ENCODE data around the gene AATF. TPM values are rescaled to one million over a fixed set of nuclear protein-coding genes. Genes with fewer than 3 reads are reported as not detected.

The AATF gene
- total and polyA plus RNA-seq, 2 donors (not counting 1 experiment from before 2014, with no cell fraction given) = 23.9 to 54.8 TPM

DNA sequence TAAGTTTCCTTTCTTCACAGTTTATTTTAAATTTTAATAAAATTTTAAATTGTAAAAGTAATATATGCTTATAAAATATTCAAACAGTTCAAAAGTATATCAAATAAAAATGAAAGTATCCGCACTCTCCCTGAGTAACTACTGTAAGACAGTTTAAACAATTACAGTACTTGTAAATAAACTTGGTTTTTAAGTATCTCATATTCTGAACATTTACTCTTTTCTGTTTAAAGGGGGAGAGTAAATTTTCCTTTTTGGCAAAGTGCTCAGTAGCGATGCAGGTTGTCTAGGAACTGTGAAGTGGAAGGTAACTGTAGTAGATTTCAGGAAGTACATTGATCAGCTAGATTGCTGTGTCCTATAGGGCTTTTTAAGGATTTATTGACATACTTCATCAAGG is 28.8 kb downstream of the AATF start:
- Histone ChIP-seq H2AFZ (ENCODE audit: insufficient read depth, low read depth, low read length, poor library complexity, severe bottlenecking) (no peak overlapping the region), H3K4me2 (replicated peaks; ENCODE audit: low read depth, low read length, poor library complexity, severe bottlenecking) (no peak overlapping the region), H3K79me2 (ENCODE audit: control insufficient read depth, insufficient read depth, low read length) (peaks cover 47% of the 10 kb centered on the region), H3K27me3 (replicated peaks in 1 of 4; ENCODE audit: control extremely low read depth in 1 of 4, control insufficient read depth in 3 of 4, insufficient read depth in 4 of 4, low read length in 3 of 4) (no peaks in the 10 kb centered on the region), H3K9me3 (ENCODE audit: control extremely low read depth in 1 of 3, control insufficient read depth in 2 of 3, insufficient read depth in 1 of 3, low read length in 2 of 3) (no peaks in the 10 kb centered on the region), H3K27ac (ENCODE audit: low read length in 2 of 2) (no peak overlapping the region), H3K4me3 (ENCODE audit: control extremely low read depth in 1 of 5, extremely low read depth in 1 of 5, insufficient read depth in 1 of 5, low read depth in 2 of 5, low read length in 4 of 5) (no peak overlapping the region), H3K4me1 (ENCODE audit: control insufficient read depth in 2 of 2, insufficient read depth in 2 of 2, low read length in 2 of 2) (peaks cover 6% of the 10 kb centered on the region in 2 donors), H4K20me1 (ENCODE audit: control insufficient read depth, insufficient read depth, low read length, poor library complexity, severe bottlenecking) (peaks cover 28% of the 10 kb centered on the region), H3K36me3 (replicated peaks in 1 of 2; ENCODE audit: control extremely low read depth in 1 of 2, control insufficient read depth in 1 of 2, extremely low read depth in 1 of 2, insufficient read depth in 2 of 2, low read length in 1 of 2) (no peaks in the 10 kb centered on the region), H3K9ac (ENCODE audit: low read length) (no peak overlapping the region)
- Mint-ChIP-seq H3K9me3 (ENCODE audit: insufficient read depth) (no peaks in the 10 kb centered on the region), H3K27ac (no peak overlapping the region), H3K4me3 (no peak overlapping the region), H3K27me3 (no peaks in the 10 kb centered on the region), H3K4me1 (peaks cover 54% of the 10 kb centered on the region)
- WGBS (ENCODE audit: insufficient coverage) = no CpG with 5 or more reads among the region's 2 CpGs
- intact Hi-C loops (cut with micrococcal nuclease) = no loop called here
- ATAC-seq (ENCODE audit: low read depth) = no peak
- ChIA-PET CTCF (no interaction called here), POLR2A (no interaction called here)
- DNase-seq = no peak
- TF ChIP-seq EZH2 (IDR thresholded peaks at IDR 0.05; ENCODE audit: borderline replicate concordance, insufficient read depth, low read depth, low read length, poor library complexity, severe bottlenecking) = no peak
- TF ChIP-seq, protein P1, sequence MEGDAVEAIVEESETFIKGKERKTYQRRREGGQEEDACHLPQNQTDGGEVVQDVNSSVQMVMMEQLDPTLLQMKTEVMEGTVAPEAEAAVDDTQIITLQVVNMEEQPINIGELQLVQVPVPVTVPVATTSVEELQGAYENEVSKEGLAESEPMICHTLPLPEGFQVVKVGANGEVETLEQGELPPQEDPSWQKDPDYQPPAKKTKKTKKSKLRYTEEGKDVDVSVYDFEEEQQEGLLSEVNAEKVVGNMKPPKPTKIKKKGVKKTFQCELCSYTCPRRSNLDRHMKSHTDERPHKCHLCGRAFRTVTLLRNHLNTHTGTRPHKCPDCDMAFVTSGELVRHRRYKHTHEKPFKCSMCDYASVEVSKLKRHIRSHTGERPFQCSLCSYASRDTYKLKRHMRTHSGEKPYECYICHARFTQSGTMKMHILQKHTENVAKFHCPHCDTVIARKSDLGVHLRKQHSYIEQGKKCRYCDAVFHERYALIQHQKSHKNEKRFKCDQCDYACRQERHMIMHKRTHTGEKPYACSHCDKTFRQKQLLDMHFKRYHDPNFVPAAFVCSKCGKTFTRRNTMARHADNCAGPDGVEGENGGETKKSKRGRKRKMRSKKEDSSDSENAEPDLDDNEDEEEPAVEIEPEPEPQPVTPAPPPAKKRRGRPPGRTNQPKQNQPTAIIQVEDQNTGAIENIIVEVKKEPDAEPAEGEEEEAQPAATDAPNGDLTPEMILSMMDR (IDR thresholded peaks at IDR 0.05) = no peak

DNA sequence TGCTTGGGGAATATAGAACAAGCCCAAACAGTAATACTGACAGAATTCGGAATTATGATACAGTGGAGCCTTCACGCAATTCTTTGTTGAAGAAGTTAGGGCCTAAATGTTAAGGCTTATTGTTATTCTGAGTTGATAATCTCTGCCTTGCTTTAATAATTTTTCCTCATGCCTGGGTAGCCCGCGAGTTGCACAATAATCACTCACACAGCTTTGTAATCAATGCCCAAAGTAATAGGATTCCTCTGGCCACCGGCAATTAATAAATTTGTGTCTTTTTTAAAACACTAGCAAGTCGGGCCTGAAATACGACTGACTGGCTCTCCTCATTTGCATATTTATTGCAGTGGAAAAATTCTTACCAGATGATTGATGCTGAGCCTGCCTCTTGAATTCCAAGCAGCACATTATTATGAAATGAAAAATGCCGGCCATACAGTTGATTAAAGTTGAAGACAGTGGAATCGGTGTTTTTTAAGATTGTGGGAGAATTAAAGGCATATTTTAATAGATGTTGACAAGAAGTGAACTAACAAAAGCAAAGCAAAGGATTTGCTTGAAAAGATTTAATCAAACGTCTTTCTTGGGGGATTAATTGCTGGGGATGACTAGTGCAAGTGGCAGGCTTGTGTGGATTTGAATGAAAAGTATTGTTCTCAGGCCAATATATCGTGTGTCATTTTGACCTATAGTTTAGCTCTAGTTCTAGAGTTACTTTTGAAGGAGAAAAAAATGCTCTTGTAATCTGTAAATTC is 30.2 kb downstream of the AATF start:
- Histone ChIP-seq H4K20me1 (ENCODE audit: control insufficient read depth, insufficient read depth, low read length, poor library complexity, severe bottlenecking) (peaks cover 26% of the 10 kb centered on the region), H3K9ac (ENCODE audit: low read length) (no peak overlapping the region), H3K27ac (ENCODE audit: low read length in 2 of 2) (no peak overlapping the region), H3K36me3 (replicated peaks in 1 of 2; ENCODE audit: control extremely low read depth in 1 of 2, control insufficient read depth in 1 of 2, extremely low read depth in 1 of 2, insufficient read depth in 2 of 2, low read length in 1 of 2) (no peaks in the 10 kb centered on the region), H3K79me2 (ENCODE audit: control insufficient read depth, insufficient read depth, low read length) (peaks cover 48% of the 10 kb centered on the region), H2AFZ (ENCODE audit: insufficient read depth, low read depth, low read length, poor library complexity, severe bottlenecking) (no peak overlapping the region), H3K4me3 (ENCODE audit: control extremely low read depth in 1 of 5, extremely low read depth in 1 of 5, insufficient read depth in 1 of 5, low read depth in 2 of 5, low read length in 4 of 5) (no peak overlapping the region), H3K4me1 (ENCODE audit: control insufficient read depth in 2 of 2, insufficient read depth in 2 of 2, low read length in 2 of 2) (peaks cover 6% of the 10 kb centered on the region in 2 donors), H3K9me3 (ENCODE audit: control extremely low read depth in 1 of 3, control insufficient read depth in 2 of 3, insufficient read depth in 1 of 3, low read length in 2 of 3) (no peaks in the 10 kb centered on the region), H3K27me3 (replicated peaks in 1 of 4; ENCODE audit: control extremely low read depth in 1 of 4, control insufficient read depth in 3 of 4, insufficient read depth in 4 of 4, low read length in 3 of 4) (no peaks in the 10 kb centered on the region), H3K4me2 (replicated peaks; ENCODE audit: low read depth, low read length, poor library complexity, severe bottlenecking) (peak overlapping the region; percentile 10)
- ChIA-PET CTCF (interaction anchor here (0.5 kb wide), 1 partner anchor 371 kb away, joined by 3 read pairs; no protein-coding TSS in a partner anchor), POLR2A (no interaction called here)
- Mint-ChIP-seq H3K4me1 (peaks cover 48% of the 10 kb centered on the region), H3K9me3 (ENCODE audit: insufficient read depth) (no peaks in the 10 kb centered on the region), H3K27me3 (no peaks in the 10 kb centered on the region), H3K27ac (no peak overlapping the region), H3K4me3 (no peak overlapping the region)
- WGBS (ENCODE audit: insufficient coverage) = 80% methylated on average over 7 of the region's 11 CpGs
- intact Hi-C loops (cut with micrococcal nuclease) = no loop called here
- ATAC-seq (ENCODE audit: low read depth) = no peak
- DNase-seq = no peak
- no peak for TF ChIP-seq EZH2 (IDR thresholded peaks at IDR 0.05; ENCODE audit: borderline replicate concordance, insufficient read depth, low read depth, low read length, poor library complexity, severe bottlenecking)
- TF ChIP-seq, protein P1 (IDR thresholded peaks at IDR 0.05) = no peak

Data from B cell (primary cell).